Vagina (tissue), 2 donors: ENCODE results near the gene TNNT1.

ENCODE experiments used
- CTCF ChIP-seq, 3 experiments: fragments of 450-650 bp in 2 of 3; fragments of 200-600 bp in 1 of 3; sonication (generic) in 1 of 3; IDR thresholded peaks; one replicate each; pipeline ENCODE4 v1.5.1; 2017 to 2019; ENCODE audit warnings: antibody characterized with exemption in 3 of 3, mild to moderate bottlenecking in 2 of 3, moderate library complexity in 2 of 3
- POLR2A ChIP-seq, 2 donors: fragments of 450-650 bp; IDR thresholded peaks; one replicate each; pipeline ENCODE4 v1.6.1; 2017; ENCODE audit warnings: antibody characterized with exemption in 2 of 2, mild to moderate bottlenecking in 2 of 2, moderate library complexity in 2 of 2

- TF ChIP-seq POLR2A (IDR thresholded peaks at IDR 0.05) (no peak), CTCF (IDR thresholded peaks at IDR 0.05) (no peak)
Measured at GRCh38 chr19:55173186-55173713, 24.2 kb upstream of the TNNT1 start.
